Suprapubic skin (tissue), 4 donors: ENCODE data around the gene DNAAF9. TPM values are rescaled to one million over a fixed set of nuclear protein-coding genes. Genes with fewer than 3 reads are reported as not detected.

Experiments
- DNase-seq, 2 donors: peaks; one replicate each; pipeline ENCODE4 v3.0.0-alpha.2; 2019; ENCODE audit warnings: low spot score in 2 of 2
- H3K27ac ChIP-seq: fragments of 200-600 bp; sonication (generic); one replicate; pipeline ENCODE4 v1.5.1; 2019
- H3K27me3 ChIP-seq: fragments of 200-600 bp; sonication (generic); one replicate; pipeline ENCODE4 v1.5.1; 2019
- H3K36me3 ChIP-seq: fragments of 200-600 bp; sonication (generic); one replicate; pipeline ENCODE4 v1.5.1; 2019
- H3K4me1 ChIP-seq: fragments of 200-600 bp; sonication (generic); one replicate; pipeline ENCODE4 v1.5.1; 2019
- H3K4me3 ChIP-seq: fragments of 200-600 bp; sonication (generic); one replicate; pipeline ENCODE4 v1.5.1; 2019; ENCODE audit warnings: mild to moderate bottlenecking
- H3K9me3 ChIP-seq: fragments of 200-600 bp; sonication (generic); one replicate; pipeline ENCODE4 v1.5.1; 2019
- EP300 ChIP-seq: sonication (generic); formaldehyde crosslinking; IDR thresholded peaks from one replicate; pipeline ENCODE4 v1.6.1; 2017; ENCODE audit warnings: antibody characterized with exemption
- POLR2A ChIP-seq, 2 donors: fragments of 450-650 bp; IDR thresholded peaks; one replicate each; pipeline ENCODE4 v1.6.1; 2017; ENCODE audit warnings: antibody characterized with exemption in 2 of 2, mild to moderate bottlenecking in 2 of 2, moderate library complexity in 2 of 2
- POLR2AphosphoS5 ChIP-seq, 3 donors: sonication (generic); formaldehyde crosslinking; IDR thresholded peaks; one replicate each; pipeline ENCODE4 v1.6.1; 2017; ENCODE audit warnings: antibody characterized with exemption in 3 of 3
- WGBS: methylation state at CpG from one replicate; pipeline ENCODE4 v1.1.5; 2018; 5-methylcytosine and 5-hydroxymethylcytosine counted together
- total RNA-seq, 4 donors: library from RNA; depleted of rRNA; stranded (reverse); fragments of >200 nt; gene quantifications; one replicate each; pipeline ENCODE4 v1.1.0, GENCODE V29; 2016
- TF ChIP-seq, protein P1 (sequence below), 2 donors: fragments of 200-600 bp in 1 of 2; fragments of 450-650 bp in 1 of 2; sonication (generic) in 1 of 2; IDR thresholded peaks; one replicate each; pipeline ENCODE4 v1.5.1; 2016 to 2019; ENCODE audit warnings: antibody characterized with exemption in 2 of 2, mild to moderate bottlenecking in 1 of 2, moderate library complexity in 1 of 2

The DNAAF9 gene
- total RNA-seq, 4 donors from 2014 or later = 8.0 to 20.9 (median 11.3) TPM

- DNase-seq = no peak
- H3K36me3 ChIP-seq = peaks cover 41% of the 10 kb centered on the region
- H3K27ac ChIP-seq = no peak overlapping the region
- H3K4me1 ChIP-seq = peaks cover 15% of the 10 kb centered on the region
- TF ChIP-seq POLR2A (IDR thresholded peaks at IDR 0.05) = no peak
- TF ChIP-seq, protein P1, sequence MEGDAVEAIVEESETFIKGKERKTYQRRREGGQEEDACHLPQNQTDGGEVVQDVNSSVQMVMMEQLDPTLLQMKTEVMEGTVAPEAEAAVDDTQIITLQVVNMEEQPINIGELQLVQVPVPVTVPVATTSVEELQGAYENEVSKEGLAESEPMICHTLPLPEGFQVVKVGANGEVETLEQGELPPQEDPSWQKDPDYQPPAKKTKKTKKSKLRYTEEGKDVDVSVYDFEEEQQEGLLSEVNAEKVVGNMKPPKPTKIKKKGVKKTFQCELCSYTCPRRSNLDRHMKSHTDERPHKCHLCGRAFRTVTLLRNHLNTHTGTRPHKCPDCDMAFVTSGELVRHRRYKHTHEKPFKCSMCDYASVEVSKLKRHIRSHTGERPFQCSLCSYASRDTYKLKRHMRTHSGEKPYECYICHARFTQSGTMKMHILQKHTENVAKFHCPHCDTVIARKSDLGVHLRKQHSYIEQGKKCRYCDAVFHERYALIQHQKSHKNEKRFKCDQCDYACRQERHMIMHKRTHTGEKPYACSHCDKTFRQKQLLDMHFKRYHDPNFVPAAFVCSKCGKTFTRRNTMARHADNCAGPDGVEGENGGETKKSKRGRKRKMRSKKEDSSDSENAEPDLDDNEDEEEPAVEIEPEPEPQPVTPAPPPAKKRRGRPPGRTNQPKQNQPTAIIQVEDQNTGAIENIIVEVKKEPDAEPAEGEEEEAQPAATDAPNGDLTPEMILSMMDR (IDR thresholded peaks at IDR 0.05) = no peak
- no peak for TF ChIP-seq POLR2AphosphoS5 (IDR thresholded peaks at IDR 0.05)
- TF ChIP-seq EP300 = no peak
- H3K9me3 ChIP-seq = no peaks in the 10 kb centered on the region
- H3K4me3 ChIP-seq = no peak overlapping the region
- H3K27me3 ChIP-seq = no peaks in the 10 kb centered on the region
- WGBS = 79% methylated on average over 2 of the region's 2 CpGs
Observed at GRCh38 chr20:3377644-3378043, 29.8 kb downstream of the DNAAF9 start.

DNA sequence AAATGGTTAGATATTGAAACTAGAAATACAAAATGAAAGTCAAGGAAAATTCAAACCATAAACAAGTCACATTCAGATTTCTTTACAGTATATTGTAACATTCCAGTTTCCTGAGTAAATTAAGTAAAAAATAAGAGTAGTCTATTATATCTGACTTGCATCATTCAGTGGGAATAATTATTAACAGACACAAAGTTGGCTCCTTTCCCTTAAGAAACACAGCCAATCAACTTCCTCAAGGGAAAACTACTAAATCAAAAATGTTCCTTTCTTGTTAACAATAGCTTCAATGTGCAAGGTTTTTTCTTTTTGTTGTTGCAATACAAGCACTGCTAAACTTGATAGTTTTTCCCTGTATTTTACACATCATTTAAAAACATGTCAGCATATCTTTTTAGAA, 33.2 kb downstream of the DNAAF9 start:
- Histone ChIP-seq H3K27me3 (no peaks in the 10 kb centered on the region), H3K9me3 (no peaks in the 10 kb centered on the region), H3K4me1 (peaks cover 15% of the 10 kb centered on the region), H3K27ac (no peak overlapping the region), H3K36me3 (peaks cover 58% of the 10 kb centered on the region), H3K4me3 (no peak overlapping the region)
- DNase-seq = no peak
- TF ChIP-seq POLR2AphosphoS5 (IDR thresholded peaks at IDR 0.05) (no peak), POLR2A (IDR thresholded peaks at IDR 0.05) (no peak), EP300 (no peak)
- TF ChIP-seq, protein P1 (IDR thresholded peaks at IDR 0.05) = no peak

DNA sequence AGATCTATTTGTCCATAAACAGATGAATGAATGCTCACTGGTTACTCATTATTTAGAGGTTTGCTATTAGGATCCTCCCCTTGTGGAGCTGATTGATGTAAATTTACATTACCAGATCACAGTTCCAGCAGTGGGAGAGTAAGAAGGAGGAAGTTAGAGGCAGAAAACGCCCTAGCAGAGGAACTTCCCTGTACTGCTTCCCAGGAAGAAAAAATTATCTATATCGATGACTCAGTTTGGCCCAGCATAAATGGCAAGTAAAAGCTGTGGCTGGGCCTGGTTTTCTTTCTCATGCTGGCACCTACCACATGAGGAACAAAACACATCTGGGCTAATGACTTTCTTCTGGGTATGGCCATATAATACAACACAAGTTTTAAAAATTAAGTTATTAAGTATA, 35.7 kb downstream of the DNAAF9 start:
- no peak overlapping the region for H3K27ac ChIP-seq
- no peaks in the 10 kb centered on the region for H3K9me3 ChIP-seq
- peaks cover 11% of the 10 kb centered on the region for H3K4me1 ChIP-seq
- no peaks in the 10 kb centered on the region for H3K27me3 ChIP-seq
- peaks cover 52% of the 10 kb centered on the region for H3K36me3 ChIP-seq
- H3K4me3 ChIP-seq = no peak overlapping the region
- TF ChIP-seq, protein P1 (IDR thresholded peaks at IDR 0.05) = no peak
- TF ChIP-seq POLR2AphosphoS5 (IDR thresholded peaks at IDR 0.05) = no peak
- no peak for TF ChIP-seq POLR2A (IDR thresholded peaks at IDR 0.05)
- no peak for TF ChIP-seq EP300
- no peak for DNase-seq
- 46% methylated on average over 2 of the region's 2 CpGs for WGBS

- peaks cover 25% of the 10 kb centered on the region for H3K36me3 ChIP-seq
- no peak for DNase-seq
- H3K27me3 ChIP-seq = no peaks in the 10 kb centered on the region
- H3K4me3 ChIP-seq = no peak overlapping the region
- TF ChIP-seq EP300 = no peak
- no peak for TF ChIP-seq POLR2AphosphoS5 (IDR thresholded peaks at IDR 0.05)
- TF ChIP-seq, protein P1 (IDR thresholded peaks at IDR 0.05) = no peak
- no peak for TF ChIP-seq POLR2A (IDR thresholded peaks at IDR 0.05)
- no peaks in the 10 kb centered on the region for H3K9me3 ChIP-seq
- WGBS = 90% methylated on average over 3 of the region's 3 CpGs
- H3K4me1 ChIP-seq = no peaks in the 10 kb centered on the region
- no peak overlapping the region for H3K27ac ChIP-seq
Observed at GRCh38 chr20:3367089-3367488, 40.4 kb downstream of the DNAAF9 start.

DNA sequence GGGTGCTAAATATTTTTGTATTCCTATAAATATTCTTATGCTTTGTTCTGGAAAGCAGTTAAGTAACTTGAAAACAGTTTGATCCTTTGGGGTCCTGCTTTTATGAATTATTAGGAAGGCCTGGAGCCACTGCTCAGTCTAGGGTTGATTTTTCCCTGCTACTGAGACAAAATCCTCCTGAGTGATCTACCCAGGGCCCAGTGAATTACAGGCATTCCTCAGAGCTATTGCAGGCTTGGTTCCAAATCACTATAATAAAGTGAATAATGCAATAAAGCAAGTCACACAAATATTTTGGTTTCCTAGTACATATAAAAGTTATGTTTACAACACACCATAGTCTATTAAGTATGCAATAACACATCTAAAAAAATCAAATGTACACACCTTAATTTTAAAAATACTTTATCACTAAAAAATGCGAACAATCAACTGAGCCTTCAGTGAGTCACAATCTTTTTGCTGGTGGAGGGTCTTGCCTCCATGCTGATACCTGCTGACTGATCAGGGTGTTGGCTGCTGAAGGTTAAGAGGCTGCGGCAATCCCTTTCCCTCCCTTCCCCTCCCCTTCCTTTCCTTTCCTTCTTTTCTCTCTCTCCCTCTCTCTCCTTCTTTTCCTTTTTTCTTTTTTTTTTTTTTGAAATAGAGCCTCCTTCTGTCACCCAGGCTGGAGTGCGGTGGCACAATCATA, 43.0 kb downstream of the DNAAF9 start:
- DNase-seq = no peak
- H3K27me3 ChIP-seq = no peaks in the 10 kb centered on the region
- 97% methylated on average over 3 of the region's 3 CpGs for WGBS
- no peak overlapping the region for H3K4me3 ChIP-seq
- H3K4me1 ChIP-seq = no peaks in the 10 kb centered on the region
- H3K9me3 ChIP-seq = no peaks in the 10 kb centered on the region
- TF ChIP-seq, protein P1 (IDR thresholded peaks at IDR 0.05) = no peak
- TF ChIP-seq POLR2AphosphoS5 (IDR thresholded peaks at IDR 0.05) (no peak), EP300 (no peak), POLR2A (IDR thresholded peaks at IDR 0.05) (no peak)
- H3K36me3 ChIP-seq = peaks cover 20% of the 10 kb centered on the region
- no peak overlapping the region for H3K27ac ChIP-seq
